Suppressor macrophage (primary cell): ENCODE measurements around the gene FEZF2.

ENCODE experiments used
- DNase-seq, 4 experiments: peaks; one replicate each; pipeline ENCODE4 v3.0.0-alpha.2; 2020 to 2022

Gene FEZF2

GRCh38 chr3:62372621-62373041, 719 bp downstream of the FEZF2 start:
- DNase-seq = no peak

GRCh38 chr3:62371720-62372591, 1.4 kb downstream of the FEZF2 start:
- DNase-seq = no peak

- DNase-seq = no peak
Measured at GRCh38 chr3:62370858-62371719, 2.3 kb downstream of the FEZF2 start.

GRCh38 chr3:62370112-62370857, 3.1 kb downstream of the FEZF2 start:
- no peak for DNase-seq

GRCh38 chr3:62369476-62369743, 3.9 kb downstream of the FEZF2 start:
- no peak for DNase-seq

GRCh38 chr3:62368705-62369475, 4.5 kb downstream of the FEZF2 start:
- DNase-seq = no peak

GRCh38 chr3:62368290-62368704, 5.1 kb downstream of the FEZF2 start:
- DNase-seq = no peak

- no peak for DNase-seq
Measured at GRCh38 chr3:62367763-62368195, 5.6 kb downstream of the FEZF2 start.

GRCh38 chr3:62366126-62366484, 7.2 kb downstream of the FEZF2 start:
- DNase-seq = no peak

- DNase-seq = no peak
Measured at GRCh38 chr3:62365391-62366125, 7.8 kb downstream of the FEZF2 start.

- no peak for DNase-seq
Measured at GRCh38 chr3:62364191-62364590, 9.2 kb downstream of the FEZF2 start.

- no peak for DNase-seq
Measured at GRCh38 chr3:62363275-62363674, 10.1 kb downstream of the FEZF2 start.

GRCh38 chr3:62361824-62362223, 11.5 kb downstream of the FEZF2 start:
- DNase-seq = no peak

- no peak for DNase-seq
Measured at GRCh38 chr3:62361261-62361660, 12.1 kb downstream of the FEZF2 start.

- no peak for DNase-seq
Measured at GRCh38 chr3:62359531-62359930, 13.8 kb downstream of the FEZF2 start.

- no peak for DNase-seq
Measured at GRCh38 chr3:62356356-62356755, 17.0 kb downstream of the FEZF2 start.

GRCh38 chr3:62355703-62356102, 17.6 kb downstream of the FEZF2 start:
- no peak for DNase-seq

GRCh38 chr3:62343755-62344154, 29.6 kb downstream of the FEZF2 start:
- no peak for DNase-seq

- DNase-seq = no peak
Measured at GRCh38 chr3:62335196-62335595, 38.2 kb downstream of the FEZF2 start.

- DNase-seq = peak in 3 of 4 experiments; percentile 11 to 35 (median 24)
Measured at GRCh38 chr3:62332835-62333244, 40.5 kb downstream of the FEZF2 start.

GRCh38 chr3:62332017-62332416, 41.3 kb downstream of the FEZF2 start:
- DNase-seq = no peak

- DNase-seq = no peak
Measured at GRCh38 chr3:62329971-62330370, 43.4 kb downstream of the FEZF2 start.
